ENCODE data around the gene SLC7A4.
A peak's percentile ranks its signal among the peaks of the same experiment; 100 is the strongest.
"Not testable (repeated sequence)": the region's sequence is repeated elsewhere in the genome, so short reads cannot be mapped to it uniquely, and the experiment has no call there.

Gene SLC7A4

GRCh38 chr22:21076912-21077625 is 44.7 kb upstream of the SLC7A4 start:
- no peak overlapping the region for H3K4me3 ChIP-seq (ENCODE audit: control insufficient read depth, low read depth, low read length)
- DNase-seq (ENCODE audit: low read depth), result no peak
- TF ChIP-seq CTCF (conservative IDR thresholded peaks at IDR 0.05; ENCODE audit: control insufficient read depth, insufficient read depth, low read depth, low read length), result no peak

- no peak overlapping the region for H3K4me3 ChIP-seq (ENCODE audit: control insufficient read depth, low read depth, low read length)
- no peak for DNase-seq (ENCODE audit: low read depth)
- TF ChIP-seq CTCF (conservative IDR thresholded peaks at IDR 0.05; ENCODE audit: control insufficient read depth, insufficient read depth, low read depth, low read length), result no peak
Observed at GRCh38 chr22:21075516-21076138, 43.3 kb upstream of the SLC7A4 start.

GRCh38 chr22:21074102-21074715 is 41.8 kb upstream of the SLC7A4 start:
- no peak for TF ChIP-seq CTCF (conservative IDR thresholded peaks at IDR 0.05; ENCODE audit: control insufficient read depth, insufficient read depth, low read depth, low read length)
- no peak overlapping the region for H3K4me3 ChIP-seq (ENCODE audit: control insufficient read depth, low read depth, low read length)
- peak; percentile 87 for DNase-seq (ENCODE audit: low read depth)

- TF ChIP-seq CTCF (conservative IDR thresholded peaks at IDR 0.05; ENCODE audit: control insufficient read depth, insufficient read depth, low read depth, low read length), result no peak
- no peak for DNase-seq (ENCODE audit: low read depth)
- no peak overlapping the region for H3K4me3 ChIP-seq (ENCODE audit: control insufficient read depth, low read depth, low read length)
Observed at GRCh38 chr22:21073482-21073881, 41.1 kb upstream of the SLC7A4 start.

GRCh38 chr22:21073023-21073422 is 40.7 kb upstream of the SLC7A4 start:
- no peak overlapping the region for H3K4me3 ChIP-seq (ENCODE audit: control insufficient read depth, low read depth, low read length)
- no peak for TF ChIP-seq CTCF (conservative IDR thresholded peaks at IDR 0.05; ENCODE audit: control insufficient read depth, insufficient read depth, low read depth, low read length)
- DNase-seq (ENCODE audit: low read depth), result no peak

GRCh38 chr22:21071796-21072195 is 39.4 kb upstream of the SLC7A4 start:
- H3K4me3 ChIP-seq (ENCODE audit: control insufficient read depth, low read depth, low read length); DNase-seq (ENCODE audit: low read depth): not testable (repeated sequence)
